Testis (tissue), 3 donors: ENCODE results near the gene PAFAH2. TPM values are rescaled to one million over a fixed set of nuclear protein-coding genes. Genes with fewer than 3 reads are reported as not detected.

ENCODE experiments used
- DNase-seq: peaks from one replicate; pipeline ENCODE4 v3.0.0-alpha.2; 2019
- H3K27ac ChIP-seq, 2 donors: fragments of 200-600 bp; sonication (generic); one replicate each; pipeline ENCODE4 v1.5.1; 2019
- H3K27me3 ChIP-seq: fragments of 200-600 bp; sonication (generic); one replicate; pipeline ENCODE4 v1.5.1; 2019
- H3K36me3 ChIP-seq: fragments of 200-600 bp; sonication (generic); one replicate; pipeline ENCODE4 v1.5.1; 2017; ENCODE audit warnings: low read depth; ENCODE audit errors: missing control alignments
- H3K4me1 ChIP-seq: fragments of 200-600 bp; sonication (generic); one replicate; pipeline ENCODE4 v1.5.1; 2019
- H3K4me3 ChIP-seq, 2 donors: fragments of 200-600 bp; sonication (generic); one replicate each; pipeline ENCODE4 v1.5.1; 2017 to 2019
- H3K9me3 ChIP-seq: fragments of 200-600 bp; sonication (generic); one replicate; pipeline ENCODE4 v1.5.1; 2017
- CTCF ChIP-seq, 3 experiments: fragments of 450-650 bp in 2 of 3; fragments of 200-600 bp in 1 of 3; sonication (generic) in 1 of 3; IDR thresholded peaks; one replicate each; pipeline ENCODE4 v1.5.1; 2016 to 2019; ENCODE audit warnings: antibody characterized with exemption in 3 of 3, mild to moderate bottlenecking in 2 of 3, moderate library complexity in 1 of 3
- POLR2A ChIP-seq: fragments of 450-650 bp; IDR thresholded peaks from one replicate; pipeline ENCODE4 v1.6.1; 2017; ENCODE audit warnings: antibody characterized with exemption, mild to moderate bottlenecking, moderate library complexity
- WGBS, 2 donors: methylation state at CpG; one replicate each; pipeline ENCODE4 v1.1.5; 2018; 5-methylcytosine and 5-hydroxymethylcytosine counted together
- intact Hi-C: fragments of 100-400 bp; cut with DNase I; formaldehyde crosslinking; loops from one replicate; pipeline ENCODE4 v1.15.1; 2023; ENCODE audit warnings: low total_unique reads
- polyA plus RNA-seq: library from polyadenylated mRNA; stranded (reverse); fragments of 350-450 nt; fragmentation: Illumina TruSeq; extraction: RNeasy Lipid Tissue Mini Kit (QIAGEN cat#74804); gene quantifications from one replicate; pipeline ENCODE4 v1.2.3, GENCODE V29; 2014; ENCODE audit warnings: low read depth, low replicate concordance; ENCODE audit not compliant: insufficient read depth
- total RNA-seq, 2 donors: library from RNA; depleted of rRNA; stranded (reverse); fragments of >200 nt; gene quantifications; one replicate each; pipeline ENCODE4 v1.2.3, GENCODE V29; 2016

The PAFAH2 gene
- total and polyA plus RNA-seq, 3 donors from 2014 or later: 14.5 to 24.1 (median 18.9) TPM

DNA sequence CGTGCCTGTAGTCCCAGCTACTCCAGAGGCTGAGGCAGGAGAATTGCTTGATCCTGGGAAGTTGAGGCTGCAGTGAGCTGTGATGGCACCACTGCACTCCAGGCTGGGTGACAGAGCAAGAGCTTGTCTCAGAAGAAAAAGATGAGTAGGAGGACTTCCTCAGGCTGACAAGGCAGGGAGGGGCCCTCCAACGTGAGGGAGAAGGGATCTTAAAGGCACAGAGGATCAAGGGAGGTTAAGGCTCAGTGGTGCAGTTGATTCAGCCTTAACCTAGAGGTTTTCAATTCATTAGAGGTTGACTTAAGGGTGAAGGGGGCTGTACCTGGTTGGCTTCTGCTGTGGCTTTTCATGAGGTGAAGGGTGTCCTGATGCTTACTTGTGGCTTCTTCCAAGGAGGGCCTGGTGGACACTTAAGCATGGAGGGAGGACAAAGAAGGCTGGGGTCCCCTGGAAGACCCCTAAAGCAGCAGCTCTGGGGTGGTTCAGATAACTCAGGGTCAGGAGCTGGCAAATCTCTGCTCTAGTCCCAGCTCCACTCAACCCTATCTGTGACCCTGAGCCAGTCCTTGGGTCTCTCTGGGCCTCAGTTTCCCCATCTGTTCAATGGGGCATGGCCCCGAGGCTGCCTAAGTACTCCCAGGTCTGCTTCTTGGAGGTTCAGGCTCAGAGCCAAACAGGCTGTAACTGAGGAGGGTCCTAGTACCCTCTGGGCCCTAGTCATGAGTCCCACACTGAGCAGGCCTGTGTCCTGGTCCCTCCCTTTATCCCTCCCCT is 30.0 kb upstream of the PAFAH2 start:
- DNase-seq: no peak
- no peaks in the 10 kb centered on the region for H3K9me3 ChIP-seq
- 45 to 46% methylated on average over 3 of the region's 3 CpGs for WGBS, 2 donors
- no peaks in the 10 kb centered on the region for H3K4me1 ChIP-seq
- intact Hi-C loops: no loop called here
- H3K36me3 ChIP-seq: no peaks in the 10 kb centered on the region
- no peak overlapping the region for H3K4me3 ChIP-seq
- TF ChIP-seq POLR2A (no peak), CTCF (IDR thresholded peaks at IDR 0.05) (no peak)
- no peak overlapping the region for H3K27ac ChIP-seq
- H3K27me3 ChIP-seq: no peaks in the 10 kb centered on the region

GRCh38 chr1:26025517-26025916 is 27.7 kb upstream of the PAFAH2 start:
- TF ChIP-seq CTCF (IDR thresholded peaks at IDR 0.05) (no peak), POLR2A (no peak)
- no peak overlapping the region for H3K27ac ChIP-seq
- no peaks in the 10 kb centered on the region for H3K27me3 ChIP-seq
- H3K4me1 ChIP-seq: peaks cover 21% of the 10 kb centered on the region
- no peaks in the 10 kb centered on the region for H3K9me3 ChIP-seq
- WGBS, 2 donors: 76% methylated on average over 5 of the region's 5 CpGs
- H3K36me3 ChIP-seq: no peaks in the 10 kb centered on the region
- DNase-seq: no peak
- intact Hi-C loops: no loop called here
- no peak overlapping the region for H3K4me3 ChIP-seq

DNA sequence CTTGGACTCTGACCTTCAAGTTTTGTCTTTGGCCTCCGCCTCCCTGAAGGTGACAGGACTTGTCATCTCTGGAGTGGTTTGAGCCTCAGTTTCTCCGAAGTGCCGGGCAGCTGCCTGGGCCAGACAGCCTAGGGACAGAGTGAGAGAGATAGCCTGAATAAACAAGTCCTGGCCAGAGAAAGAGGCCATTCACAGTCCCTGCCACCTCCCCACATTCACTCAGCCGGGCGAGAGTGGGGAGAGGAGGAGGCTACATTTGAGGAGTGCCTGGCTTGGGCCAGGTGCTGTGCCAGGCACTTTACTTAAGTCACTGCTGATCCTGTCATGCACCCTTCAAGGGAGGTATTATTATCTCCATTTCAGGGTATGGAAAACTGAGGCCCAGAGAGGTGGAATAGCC is 27.2 kb upstream of the PAFAH2 start:
- no peak for TF ChIP-seq POLR2A
- TF ChIP-seq CTCF (IDR thresholded peaks at IDR 0.05): no peak
- Histone ChIP-seq H3K27ac (no peak overlapping the region), H3K9me3 (no peaks in the 10 kb centered on the region), H3K27me3 (no peaks in the 10 kb centered on the region), H3K4me1 (peaks cover 24% of the 10 kb centered on the region), H3K4me3 (no peak overlapping the region), H3K36me3 (no peaks in the 10 kb centered on the region)
- no peak for DNase-seq
- 69 to 73% methylated on average over 5 of the region's 5 CpGs for WGBS, 2 donors
- intact Hi-C loops: no loop called here

DNA sequence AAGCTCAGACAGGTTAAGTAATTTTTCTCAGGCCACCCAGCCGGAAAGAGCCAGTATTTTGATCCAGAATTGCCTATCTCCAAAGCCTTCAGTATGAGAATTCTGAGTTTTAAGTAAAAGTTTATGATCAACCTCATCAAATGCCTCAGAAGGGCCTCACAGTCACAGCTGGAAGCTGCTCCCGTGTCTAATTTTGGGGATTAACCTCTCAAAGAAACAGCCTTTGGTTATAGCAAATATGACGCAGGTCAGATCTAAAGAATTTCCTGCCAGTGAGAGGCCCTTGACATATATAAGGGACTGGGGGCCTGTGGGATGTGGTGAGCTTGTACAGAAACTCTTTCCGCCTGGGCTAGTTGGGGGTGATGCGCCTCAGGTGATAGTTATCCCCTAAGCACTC is 26.0 kb upstream of the PAFAH2 start:
- 88 to 90% methylated on average over 5 of the region's 5 CpGs for WGBS, 2 donors

More for the DNA sequence above, 26.0 kb upstream of the PAFAH2 start:
- TF ChIP-seq POLR2A: no peak
- TF ChIP-seq CTCF (IDR thresholded peaks at IDR 0.05): no peak
- intact Hi-C loops: no loop called here
- H3K27ac ChIP-seq: no peak overlapping the region
- no peaks in the 10 kb centered on the region for H3K9me3 ChIP-seq
- no peak overlapping the region for H3K4me3 ChIP-seq
- H3K27me3 ChIP-seq: no peaks in the 10 kb centered on the region
- H3K4me1 ChIP-seq: peaks cover 32% of the 10 kb centered on the region
- H3K36me3 ChIP-seq: no peaks in the 10 kb centered on the region
- DNase-seq: no peak
